HepG2 (cell line): ENCODE results near the gene NSUN2. TPM values are rescaled to one million over a fixed set of nuclear protein-coding genes. Genes with fewer than 3 reads are reported as not detected.

Experiments
- ATAC-seq: fragments of 200-7000 bp; cut with Tn5 transposase; 3 replicates; pipeline ENCODE4 v1.9.1; 2020; ENCODE audit warnings: mild to moderate bottlenecking, moderate library complexity
- BruUV-seq: library from RNA; stranded (reverse); fragments of 400-500 nt; replicated peaks from 2 replicates; lab custom pipeline; 2021; lab: Mats Ljungman, UMichigan
- CTCF ChIA-PET: fragments of 300-600 bp; formaldehyde crosslinking; extraction: SDS; loops from one replicate; lab custom pipeline; 2021; ENCODE audit warnings: low total read pairs, inconsistent platforms, low intra/inter-chr PET ratio; lab: Yijun Ruan, JAX
- POLR2A ChIA-PET: fragments of 350-600 bp; sonication (Branson Sonifier 250); formaldehyde crosslinking; loops from one replicate; lab custom pipeline; 2020; ENCODE audit warnings: antibody characterized with exemption, inconsistent platforms; lab: Yijun Ruan, JAX
- DNase-seq: peaks from one replicate; pipeline ENCODE4 v3.0.0-alpha.2; 2015; ENCODE audit warnings: low spot score
- FAIRE-seq: peaks from 3 replicates; lab custom pipeline; 2011; peaks lifted over from hg19 to GRCh38; lab: Jason Lieb, UNC
- H2AFZ ChIP-seq: one replicate; pipeline ENCODE4 v1.6.1; 2011; ENCODE audit warnings: low read length, inconsistent platforms
- H3K27ac ChIP-seq: fragments of 300-600 bp; 3 replicates; pipeline ENCODE4 v1.8.0; 2011; ENCODE audit warnings: mixed run types, mild to moderate bottlenecking, mixed read lengths, low read length, inconsistent platforms; ENCODE audit not compliant: insufficient read depth; ENCODE audit errors: extremely low read length
- H3K27me3 ChIP-seq, 2 experiments: fragments of 200-600 bp in 1 of 2; 2 replicates in 1 of 2; 3 replicates in 1 of 2; pipeline versions ENCODE4 v1.6.0 to v1.8.0; 2011; ENCODE audit warnings: low read length in 2 of 2, mild to moderate bottlenecking in 2 of 2, moderate library complexity in 2 of 2, inconsistent platforms in 1 of 2; ENCODE audit not compliant: insufficient read depth in 2 of 2, control insufficient read depth in 1 of 2
- H3K36me3 ChIP-seq, 2 experiments: fragments of 200-600 bp in 1 of 2; replicated peaks in 1 of 2; 2 replicates in 1 of 2; 3 replicates in 1 of 2; pipeline versions ENCODE4 v1.5.1 to v1.8.0; 2011; ENCODE audit warnings: low read length in 2 of 2, inconsistent platforms in 1 of 2; ENCODE audit not compliant: insufficient read depth in 2 of 2, control insufficient read depth in 1 of 2
- H3K4me1 ChIP-seq: 2 replicates; pipeline ENCODE4 v1.5.1; 2012; ENCODE audit warnings: low read length, inconsistent platforms; ENCODE audit not compliant: insufficient read depth
- H3K4me2 ChIP-seq: 2 replicates; pipeline ENCODE4 v1.6.0; 2011; ENCODE audit warnings: low read depth, low read length, inconsistent platforms
- H3K4me3 ChIP-seq, 3 experiments: fragments of 200-600 bp in 1 of 3; sonication (generic), shearing (Covaris generic) in 1 of 3; replicated peaks in 1 of 3; 2 replicates each; pipeline ENCODE4 v1.5.1; 2011 to 2016; ENCODE audit warnings: low read length in 3 of 3, inconsistent platforms in 2 of 3, low read depth in 2 of 3, mild to moderate bottlenecking in 2 of 3, control low read depth in 1 of 3, mixed read lengths in 1 of 3; ENCODE audit not compliant: insufficient read depth in 1 of 3
- H3K79me2 ChIP-seq: one replicate; pipeline ENCODE4 v1.6.1; 2011; ENCODE audit warnings: low read length, inconsistent platforms; ENCODE audit not compliant: insufficient read depth
- H3K9ac ChIP-seq: 2 replicates; pipeline ENCODE4 v1.6.0; 2011; ENCODE audit warnings: mild to moderate bottlenecking, low read depth, low read length, inconsistent platforms; ENCODE audit not compliant: insufficient read depth
- H3K9me3 ChIP-seq: 2 replicates; pipeline ENCODE4 v1.5.1; 2012; ENCODE audit warnings: mild to moderate bottlenecking, low read length
- H4K20me1 ChIP-seq: 2 replicates; pipeline ENCODE4 v1.6.0; 2011; ENCODE audit warnings: inconsistent platforms, mild to moderate bottlenecking, low read length, moderate library complexity; ENCODE audit not compliant: insufficient read depth
- CBX1 ChIP-seq: IDR thresholded peaks from one replicate; pipeline ENCODE4 v1.6.1; 2016; ENCODE audit warnings: antibody characterized with exemption, low read depth
- EED ChIP-seq: sonication (generic); formaldehyde crosslinking; IDR thresholded peaks from 2 replicates; pipeline ENCODE4 v1.5.0; 2020; ENCODE audit warnings: mild to moderate bottlenecking, missing genetic modification reagents
- HDAC1 ChIP-seq: sonication (generic); formaldehyde crosslinking; IDR thresholded peaks from 2 replicates; pipeline ENCODE4 v1.5.1; 2020; ENCODE audit warnings: mild to moderate bottlenecking, missing genetic modification reagents
- HNRNPK ChIP-seq: fragments of 200-400 bp; formaldehyde crosslinking; IDR thresholded peaks from 2 replicates; pipeline ENCODE4 v1.6.1; 2018; ENCODE audit warnings: low read length, low read depth, moderate library complexity, mild to moderate bottlenecking; ENCODE audit not compliant: poor library complexity, severe bottlenecking
- TBX2 ChIP-seq: sonication (generic); formaldehyde crosslinking; IDR thresholded peaks from 2 replicates; pipeline ENCODE4 v1.5.0; 2020; ENCODE audit warnings: missing genetic modification reagents, mild to moderate bottlenecking, borderline replicate concordance
- ZBTB38 ChIP-seq: sonication (generic); formaldehyde crosslinking; IDR thresholded peaks from 2 replicates; pipeline ENCODE4 v1.5.1; 2020; ENCODE audit warnings: mild to moderate bottlenecking, missing genetic modification reagents
- ZNF138 ChIP-seq: sonication (generic); formaldehyde crosslinking; IDR thresholded peaks from 2 replicates; pipeline ENCODE4 v1.5.0; 2020; ENCODE audit warnings: mild to moderate bottlenecking, low read depth, missing genetic modification reagents
- WGBS: methylation state at CpG from one replicate; pipeline ENCODE4 v1.1.6; 2017; ENCODE audit warnings: low lambda C conversion rate; 5-methylcytosine and 5-hydroxymethylcytosine counted together
- in situ Hi-C: cut with HindIII; loops from 2 replicates; pipeline ENCODE4 v1.10.0; 2017; ENCODE audit warnings: low pct_unique_long_range_greater_than_20kb; ENCODE audit not compliant: extremely low pct_ligation_motif_present
- intact Hi-C: fragments of 100-400 bp; cut with micrococcal nuclease; formaldehyde crosslinking; loops from one replicate; pipeline ENCODE4 v1.10.0; 2022; ENCODE audit not compliant: unreplicated experiment
- polyA plus RNA-seq, 8 experiments: library from polyadenylated mRNA; depleted of rRNA in 3 of 8; stranded (reverse) in 7 of 8; unstranded in 1 of 8; fragments of >200 nt; fragmentation: Illumina TruSeq in 4 of 8; extraction: Trizol in 4 of 8; gene quantifications; 2 replicates each; pipeline versions ENCODE4 v1.2.1 to v1.2.3, GENCODE V29; 2011 to 2016; ENCODE audit warnings: low read depth in 4 of 8, missing spikeins in 1 of 8, mixed read lengths in 1 of 8; ENCODE audit not compliant: insufficient read depth in 1 of 8
- total RNA-seq, 5 experiments: library from RNA; depleted of rRNA; stranded (reverse); fragments of >200 nt; fragmentation: Illumina TruSeq; extraction: Trizol; gene quantifications; 2 replicates each; pipeline ENCODE4 v1.2.3, GENCODE V29; 2016; ENCODE audit warnings: low read depth in 1 of 5
- TF ChIP-seq, protein P1 (sequence below): sonication (generic); formaldehyde crosslinking; IDR thresholded peaks from 2 replicates; pipeline ENCODE4 v1.4.0; 2020; ENCODE audit warnings: missing genetic modification reagents
- TF ChIP-seq, protein P2 (sequence below): IDR thresholded peaks from 2 replicates; pipeline ENCODE4 v1.6.1; 2016

NSUN2 gene
- total and polyA plus RNA-seq, 2 of the 13 experiments (the other 11 are each of a cell fraction or from before 2014, with no cell fraction given): 51.7 to 69.1 TPM

DNA sequence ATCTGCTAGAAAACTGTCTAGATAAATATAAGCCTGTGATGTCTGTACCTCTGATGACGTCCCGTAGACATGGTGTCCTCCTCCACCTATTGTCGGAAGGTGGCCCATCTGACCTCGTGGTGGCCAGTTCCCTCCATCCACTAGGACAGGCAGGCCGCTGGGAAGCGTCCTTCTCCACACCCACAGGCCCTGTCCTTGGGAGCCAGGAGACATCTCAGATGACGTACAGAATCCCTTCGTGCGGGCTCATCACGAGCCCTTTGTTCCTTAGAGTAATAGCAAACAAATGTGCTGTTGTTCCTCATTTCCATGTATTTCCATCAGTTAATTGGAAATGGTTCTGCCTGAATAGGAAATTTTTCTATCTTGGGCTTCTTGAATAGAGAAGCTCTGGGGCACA, 42.0 kb upstream of the NSUN2 start (continued):
- TF ChIP-seq HDAC1 (CRISPR knock-in tag) (no peak), ZBTB38 (CRISPR knock-in tag) (no peak), TBX2 (CRISPR knock-in tag) (no peak)

DNA sequence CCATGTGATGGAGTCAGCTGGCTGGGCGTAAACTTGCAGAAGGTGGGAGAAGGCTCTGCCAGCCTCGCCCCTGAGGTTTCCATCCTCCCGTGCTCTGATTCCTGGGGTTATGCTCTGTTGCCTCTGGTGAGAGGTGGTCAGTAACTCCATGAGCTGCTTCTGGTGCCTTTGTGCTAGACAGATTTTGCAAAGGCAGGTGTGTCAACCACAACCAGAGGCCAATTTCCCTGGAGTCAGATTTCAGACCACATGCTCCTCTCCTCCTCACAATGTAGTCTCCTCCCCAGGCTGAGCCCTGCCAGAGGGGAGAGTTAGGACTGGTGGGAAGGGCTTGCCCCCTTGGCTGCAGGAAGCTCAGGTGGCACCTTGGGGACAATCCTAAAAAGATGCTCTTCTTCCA, 41.6 kb upstream of the NSUN2 start:
- no peak overlapping the region for H2AFZ ChIP-seq
- no TSS peak for BruUV-seq
- H3K9ac ChIP-seq: no peak overlapping the region
- H3K9me3 ChIP-seq: no peaks in the 10 kb centered on the region; the same call in 1 of the 2 replicates
- H3K4me3 ChIP-seq: no peak overlapping the region
- ChIA-PET CTCF (no interaction called here), POLR2A (no interaction called here)
- 100% methylated on average over 3 of the region's 3 CpGs for whole genome bisulfite sequencing
- in situ Hi-C loops: no loop called here
- H4K20me1 ChIP-seq: no peaks in the 10 kb centered on the region
- peaks cover 0 to 1% of the 10 kb centered on the region in 2 experiments; a peak in 1 of 5 replicates for H3K36me3 ChIP-seq
- no peak overlapping the region for H3K4me2 ChIP-seq
- no peaks in the 10 kb centered on the region for H3K27me3 ChIP-seq
- no peak for TF ChIP-seq CBX1
- TF ChIP-seq ZNF138 (CRISPR knock-in tag): no peak
- TF ChIP-seq, protein P1, sequence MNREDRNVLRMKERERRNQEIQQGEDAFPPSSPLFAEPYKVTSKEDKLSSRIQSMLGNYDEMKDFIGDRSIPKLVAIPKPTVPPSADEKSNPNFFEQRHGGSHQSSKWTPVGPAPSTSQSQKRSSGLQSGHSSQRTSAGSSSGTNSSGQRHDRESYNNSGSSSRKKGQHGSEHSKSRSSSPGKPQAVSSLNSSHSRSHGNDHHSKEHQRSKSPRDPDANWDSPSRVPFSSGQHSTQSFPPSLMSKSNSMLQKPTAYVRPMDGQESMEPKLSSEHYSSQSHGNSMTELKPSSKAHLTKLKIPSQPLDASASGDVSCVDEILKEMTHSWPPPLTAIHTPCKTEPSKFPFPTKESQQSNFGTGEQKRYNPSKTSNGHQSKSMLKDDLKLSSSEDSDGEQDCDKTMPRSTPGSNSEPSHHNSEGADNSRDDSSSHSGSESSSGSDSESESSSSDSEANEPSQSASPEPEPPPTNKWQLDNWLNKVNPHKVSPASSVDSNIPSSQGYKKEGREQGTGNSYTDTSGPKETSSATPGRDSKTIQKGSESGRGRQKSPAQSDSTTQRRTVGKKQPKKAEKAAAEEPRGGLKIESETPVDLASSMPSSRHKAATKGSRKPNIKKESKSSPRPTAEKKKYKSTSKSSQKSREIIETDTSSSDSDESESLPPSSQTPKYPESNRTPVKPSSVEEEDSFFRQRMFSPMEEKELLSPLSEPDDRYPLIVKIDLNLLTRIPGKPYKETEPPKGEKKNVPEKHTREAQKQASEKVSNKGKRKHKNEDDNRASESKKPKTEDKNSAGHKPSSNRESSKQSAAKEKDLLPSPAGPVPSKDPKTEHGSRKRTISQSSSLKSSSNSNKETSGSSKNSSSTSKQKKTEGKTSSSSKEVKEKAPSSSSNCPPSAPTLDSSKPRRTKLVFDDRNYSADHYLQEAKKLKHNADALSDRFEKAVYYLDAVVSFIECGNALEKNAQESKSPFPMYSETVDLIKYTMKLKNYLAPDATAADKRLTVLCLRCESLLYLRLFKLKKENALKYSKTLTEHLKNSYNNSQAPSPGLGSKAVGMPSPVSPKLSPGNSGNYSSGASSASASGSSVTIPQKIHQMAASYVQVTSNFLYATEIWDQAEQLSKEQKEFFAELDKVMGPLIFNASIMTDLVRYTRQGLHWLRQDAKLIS (CRISPR knock-in tag): no peak
- TF ChIP-seq EED (CRISPR knock-in tag): no peak
- TF ChIP-seq, protein P2, sequence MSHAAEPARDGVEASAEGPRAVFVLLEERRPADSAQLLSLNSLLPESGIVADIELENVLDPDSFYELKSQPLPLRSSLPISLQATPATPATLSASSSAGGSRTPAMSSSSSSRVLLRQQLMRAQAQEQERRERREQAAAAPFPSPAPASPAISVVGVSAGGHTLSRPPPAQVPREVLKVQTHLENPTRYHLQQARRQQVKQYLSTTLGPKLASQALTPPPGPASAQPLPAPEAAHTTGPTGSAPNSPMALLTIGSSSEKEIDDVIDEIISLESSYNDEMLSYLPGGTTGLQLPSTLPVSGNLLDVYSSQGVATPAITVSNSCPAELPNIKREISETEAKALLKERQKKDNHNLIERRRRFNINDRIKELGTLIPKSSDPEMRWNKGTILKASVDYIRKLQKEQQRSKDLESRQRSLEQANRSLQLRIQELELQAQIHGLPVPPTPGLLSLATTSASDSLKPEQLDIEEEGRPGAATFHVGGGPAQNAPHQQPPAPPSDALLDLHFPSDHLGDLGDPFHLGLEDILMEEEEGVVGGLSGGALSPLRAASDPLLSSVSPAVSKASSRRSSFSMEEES (CRISPR knock-in tag): no peak
- TF ChIP-seq HNRNPK: no peak
- no peaks in the 10 kb centered on the region for H3K79me2 ChIP-seq
- no peaks in the 10 kb centered on the region; the same call in 1 of the 2 replicates for H3K4me1 ChIP-seq
- DNase-seq (no peak), ATAC-seq (no peak), FAIRE-seq (no peak)
- no peak overlapping the region for H3K27ac ChIP-seq
- intact Hi-C loops: no loop called here
